ENCODE measurements around the gene HMCN2. TPM values are rescaled to one million over a fixed set of nuclear protein-coding genes. Genes with fewer than 3 reads are reported as not detected.
A peak's percentile ranks its signal among the peaks of the same experiment; 100 is the strongest.

HMCN2 gene
- total RNA-seq, 1 experiment from 2014 or later, result 15.7 TPM

DNA sequence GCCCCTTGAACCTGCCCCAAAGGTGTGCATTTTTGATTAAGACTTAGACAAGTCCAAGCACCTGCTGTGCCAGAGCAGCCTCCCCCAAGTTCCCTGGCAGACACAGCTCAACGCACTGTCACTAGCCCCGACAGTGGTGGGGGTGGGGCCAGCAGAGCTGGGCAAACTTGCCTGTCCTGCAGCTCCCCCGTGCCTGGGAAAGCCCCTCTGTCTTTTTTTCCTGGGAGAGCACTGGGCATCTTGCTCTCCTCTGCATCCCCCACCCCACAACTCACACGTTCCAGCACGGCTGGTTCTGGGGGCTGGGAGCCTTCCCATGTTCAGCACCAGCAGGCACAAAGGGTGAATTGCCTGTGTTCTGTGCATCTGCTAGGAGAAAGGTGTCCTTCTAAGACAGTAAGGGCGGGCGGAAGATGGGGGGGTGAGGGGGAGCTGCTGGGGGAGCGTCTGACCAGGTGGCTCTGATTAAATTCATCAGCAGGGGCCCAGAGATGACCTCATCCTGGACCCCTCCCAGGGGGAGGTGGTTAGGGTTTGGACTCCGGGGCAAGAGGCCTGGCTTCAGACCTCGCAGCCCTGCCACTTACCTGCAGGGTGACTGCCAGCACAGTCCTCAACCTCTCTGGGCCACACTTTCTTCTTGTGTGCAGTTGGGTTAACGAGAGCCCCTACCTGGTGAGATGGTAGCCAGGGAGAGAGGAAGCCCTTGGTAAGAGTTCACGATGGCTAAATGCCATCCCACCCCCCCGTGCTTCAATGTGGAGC lies 23.5 kb downstream of the HMCN2 start:
- DNase-seq (ENCODE audit: low read depth), result no peak

DNA sequence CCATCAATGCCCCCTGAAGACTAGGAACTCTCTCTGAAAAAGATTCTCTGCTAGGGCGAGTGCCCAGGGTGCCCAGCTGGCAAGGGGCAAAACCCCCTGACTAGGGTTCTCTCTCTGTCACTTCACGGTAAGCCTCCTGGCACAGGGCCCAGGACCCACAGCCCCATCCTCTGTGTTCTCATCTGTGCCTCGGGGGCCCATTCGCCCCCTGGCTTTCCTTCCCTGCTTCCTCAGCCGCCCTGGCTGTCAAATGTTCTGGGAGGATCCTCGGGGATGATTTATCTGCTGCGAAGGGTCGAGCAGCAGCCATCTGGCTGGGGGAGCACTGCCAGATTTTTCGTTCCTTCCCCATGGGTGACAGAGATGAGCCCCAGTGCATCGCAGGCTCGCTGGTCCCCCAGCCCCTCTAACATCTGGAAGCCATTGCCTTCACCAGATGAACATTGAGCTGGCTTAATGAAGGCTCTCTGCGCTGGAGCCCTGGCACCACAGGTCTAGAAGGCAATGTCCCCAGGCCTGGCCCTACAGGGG lies 24.2 kb downstream of the HMCN2 start:
- DNase-seq (ENCODE audit: low read depth), result no peak

GRCh38 chr9:130290291-130291181 lies 25.0 kb downstream of the HMCN2 start:
- peak; percentile 29 for DNase-seq (ENCODE audit: low read depth)

GRCh38 chr9:130291474-130291873 lies 25.9 kb downstream of the HMCN2 start:
- no peak for DNase-seq (ENCODE audit: low read depth)

- DNase-seq (ENCODE audit: low read depth), result no peak
Measured at GRCh38 chr9:130292106-130292505, 26.5 kb downstream of the HMCN2 start.

DNA sequence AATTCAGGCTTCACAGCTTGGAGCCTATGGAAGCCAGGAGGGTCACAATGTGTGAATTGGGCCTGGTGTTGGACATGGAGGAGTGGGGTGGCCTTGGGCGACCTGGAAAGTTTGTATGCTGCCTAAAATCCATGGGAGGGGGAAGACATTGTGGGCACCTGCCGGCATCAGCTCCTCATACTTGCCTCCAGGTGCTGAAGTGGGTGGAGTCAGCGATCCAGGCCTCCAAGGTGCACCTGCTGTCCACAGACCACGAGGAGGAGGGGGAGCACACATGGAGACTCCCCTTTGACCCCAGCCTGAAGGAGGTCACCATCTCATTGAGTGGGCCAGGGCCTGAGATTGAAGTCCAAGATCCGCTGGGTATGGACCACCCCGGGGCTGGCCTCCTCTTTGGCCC lies 29.1 kb downstream of the HMCN2 start:
- no peak for DNase-seq (ENCODE audit: low read depth)

- DNase-seq (ENCODE audit: low read depth), result no peak
Measured at GRCh38 chr9:130295431-130295830, 29.9 kb downstream of the HMCN2 start.

- DNase-seq (ENCODE audit: low read depth), result no peak
Measured at GRCh38 chr9:130295945-130296782, 30.6 kb downstream of the HMCN2 start.

- no peak for DNase-seq (ENCODE audit: low read depth)
Measured at GRCh38 chr9:130296783-130297055, 31.2 kb downstream of the HMCN2 start.

DNA sequence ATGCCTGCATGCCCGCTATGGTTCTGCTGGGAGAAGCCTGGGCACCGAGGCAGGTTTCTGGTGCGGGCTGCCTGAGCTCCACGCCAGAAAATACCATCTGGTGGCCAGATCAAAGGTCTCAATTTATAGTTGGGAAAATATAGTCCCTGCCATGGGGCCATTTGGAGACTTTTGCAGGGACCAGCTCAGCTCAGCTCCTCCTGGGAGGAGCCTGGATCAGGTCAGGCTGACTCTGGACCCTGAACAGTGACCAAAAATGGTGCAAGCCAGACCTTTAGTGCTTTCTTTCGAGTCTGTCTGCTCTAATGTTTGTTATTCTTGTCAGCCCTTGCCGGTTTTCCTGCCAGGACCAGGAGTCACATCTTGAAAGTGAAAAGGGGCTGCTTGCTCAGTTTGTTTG lies 31.8 kb downstream of the HMCN2 start:
- DNase-seq (ENCODE audit: low read depth), result no peak

DNA sequence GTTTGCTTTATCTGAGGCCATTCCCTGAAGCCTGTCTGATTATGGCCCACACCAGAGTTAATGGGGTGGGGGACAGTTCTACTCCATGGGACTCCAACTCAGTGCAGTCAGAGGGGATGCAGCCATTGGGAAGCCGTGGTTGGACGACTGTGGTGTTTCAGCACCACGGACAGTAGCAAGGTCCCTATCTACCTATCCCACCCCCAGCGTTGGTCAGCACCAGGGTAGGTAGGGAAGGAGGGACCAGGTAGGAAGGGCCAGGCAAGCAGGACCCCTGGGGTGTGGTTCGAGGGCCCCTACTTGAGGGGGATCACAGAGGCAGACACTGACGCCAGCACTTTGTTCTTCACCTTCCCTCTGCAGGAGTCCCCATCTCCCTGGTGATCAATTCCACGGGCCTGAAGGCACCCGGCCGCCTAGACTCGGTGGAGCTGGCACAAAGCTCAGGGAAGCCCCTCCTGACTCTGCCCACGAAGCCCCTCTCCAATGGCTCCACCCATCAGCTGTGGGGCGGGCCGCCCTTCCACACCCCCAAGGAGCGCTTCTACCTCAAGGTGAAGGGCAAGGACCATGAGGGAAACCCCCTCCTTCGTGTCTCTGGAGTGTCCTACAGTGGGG lies 33.2 kb downstream of the HMCN2 start:
- no peak for DNase-seq (ENCODE audit: low read depth)

DNA sequence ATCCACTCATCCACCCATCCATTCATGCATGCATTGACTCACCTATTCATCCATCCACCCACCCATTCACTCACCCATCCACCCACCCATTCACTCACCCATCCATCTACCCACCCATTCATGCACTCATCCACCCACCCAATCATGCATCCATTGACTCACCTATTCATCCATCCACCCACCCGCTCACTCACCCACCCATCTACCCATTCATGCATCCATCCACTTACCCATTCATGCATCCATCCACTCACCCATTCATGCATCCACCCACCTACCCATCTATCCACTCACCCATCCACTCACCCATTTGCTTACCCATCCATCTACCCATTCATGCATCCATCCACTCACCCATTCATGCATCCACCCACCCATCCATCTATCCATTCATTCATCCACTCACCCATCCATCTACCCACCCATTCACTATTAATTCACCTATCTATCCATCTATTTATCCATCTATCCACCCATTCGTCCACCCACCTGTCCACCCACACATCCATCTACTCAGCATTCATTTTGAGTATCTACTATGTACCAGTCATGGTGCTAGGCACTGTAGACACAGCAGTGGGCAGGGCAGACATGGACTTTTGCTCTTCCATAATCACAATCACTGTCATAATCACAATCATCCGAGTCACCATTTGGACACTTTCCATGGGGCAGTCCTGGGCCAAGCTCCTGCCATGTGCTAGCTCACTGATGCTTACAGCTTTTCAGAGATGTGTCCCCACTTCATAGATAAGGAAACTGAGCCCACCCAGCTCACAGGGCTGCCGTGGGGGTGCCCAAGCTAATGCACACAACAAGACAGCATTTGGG lies 34.4 kb downstream of the HMCN2 start:
- no peak for DNase-seq (ENCODE audit: low read depth)

DNA sequence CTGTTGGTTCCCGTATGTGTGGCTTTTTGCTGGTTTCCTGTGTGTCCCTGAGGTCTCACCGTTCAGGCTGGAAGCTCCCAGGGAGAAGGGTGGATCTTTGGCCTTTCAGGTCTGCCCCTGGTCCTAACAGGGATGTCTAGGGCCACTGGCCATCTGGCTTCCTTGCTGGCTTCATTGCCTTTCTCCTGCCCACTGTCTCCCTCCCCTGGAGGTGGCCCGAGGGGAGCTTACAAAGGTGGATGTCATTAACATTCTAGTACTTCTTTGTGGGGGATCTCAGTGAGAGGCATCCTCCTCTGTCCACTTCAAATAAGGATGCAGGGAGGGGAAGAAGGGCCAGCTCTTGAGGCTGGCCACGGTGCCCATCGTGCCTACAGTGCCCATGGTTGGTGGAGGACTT lies 35.2 kb downstream of the HMCN2 start:
- DNase-seq (ENCODE audit: low read depth), result no peak

GRCh38 chr9:130301483-130302286 lies 36.1 kb downstream of the HMCN2 start:
- no peak for DNase-seq (ENCODE audit: low read depth)

DNA sequence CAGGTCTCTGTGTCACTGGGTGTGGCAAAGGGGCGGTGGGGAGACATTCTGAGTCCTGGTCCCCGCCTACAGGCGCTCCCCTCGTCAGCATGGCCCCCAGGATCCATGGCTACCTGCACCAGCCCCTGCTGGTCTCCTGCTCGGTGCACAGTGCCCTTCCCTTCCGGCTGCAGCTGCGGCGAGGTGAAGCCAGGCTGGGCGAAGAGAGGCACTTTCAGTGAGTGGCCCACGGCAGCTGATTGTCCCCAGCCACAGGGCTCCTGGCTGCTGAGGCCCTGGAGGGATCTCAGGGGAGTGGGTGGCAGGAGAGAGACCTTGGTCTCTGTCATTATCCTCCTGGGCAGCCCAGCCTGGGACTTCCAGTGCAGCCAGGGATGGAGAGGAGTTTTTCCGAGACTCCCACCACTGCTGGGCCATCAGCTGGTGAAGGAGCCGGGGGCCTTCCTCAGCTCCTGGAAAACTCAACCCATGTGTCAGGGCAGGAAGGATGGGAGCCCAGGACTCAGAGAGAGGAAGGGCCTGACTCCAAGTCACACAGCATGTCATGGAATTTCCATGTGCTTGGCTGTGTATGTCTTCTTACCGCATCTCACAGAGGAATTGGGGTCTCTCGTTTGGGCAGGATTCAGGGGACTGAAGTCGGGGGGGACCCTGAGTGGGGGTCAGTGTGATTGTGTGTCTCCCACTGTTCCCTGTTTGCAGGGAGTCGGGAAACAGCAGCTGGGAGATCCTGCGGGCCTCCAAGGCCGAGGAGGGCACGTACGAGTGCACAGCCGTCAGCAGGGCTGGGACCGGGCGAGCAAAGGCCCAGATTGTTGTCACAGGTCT lies 37.4 kb downstream of the HMCN2 start:
- no peak for DNase-seq (ENCODE audit: low read depth)

- DNase-seq (ENCODE audit: low read depth), result no peak
Measured at GRCh38 chr9:130303613-130304055, 38.1 kb downstream of the HMCN2 start.

DNA sequence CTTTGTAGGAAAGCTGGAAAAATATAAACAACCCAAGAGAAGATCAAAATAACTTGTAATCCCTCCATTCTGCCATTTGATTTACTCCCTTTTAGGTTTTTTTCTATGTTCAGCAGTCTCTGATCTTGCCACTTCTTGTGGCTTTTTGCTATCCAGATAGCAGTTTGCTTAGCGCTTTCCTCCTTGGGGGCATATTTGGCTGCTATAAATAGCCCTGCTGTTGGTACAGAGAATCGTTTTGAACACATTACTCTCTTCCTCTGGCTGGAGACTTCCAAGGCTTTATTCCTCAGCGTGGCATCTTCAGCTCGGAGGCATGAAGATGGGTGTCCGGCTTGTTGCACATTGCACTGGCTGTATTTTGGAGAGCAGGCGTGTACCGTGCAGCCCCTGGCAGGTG lies 38.6 kb downstream of the HMCN2 start:
- DNase-seq (ENCODE audit: low read depth), result no peak

GRCh38 chr9:130304643-130305042 lies 39.1 kb downstream of the HMCN2 start:
- DNase-seq (ENCODE audit: low read depth), result no peak

GRCh38 chr9:130305381-130305780 lies 39.8 kb downstream of the HMCN2 start:
- DNase-seq (ENCODE audit: low read depth), result peak; percentile 41

Data from LHCN-M2 (cell line).